Fibroblast of lung (primary cell): Measurements from ENCODE around the gene CDC14B.

ENCODE experiments used
- EZH2 ChIP-seq: IDR thresholded peaks from 2 replicates; pipeline ENCODE4 v1.5.1; 2012; ENCODE audit warnings: low read length, control low read depth, mild to moderate bottlenecking; ENCODE audit errors: missing control alignments
- TF ChIP-seq, protein P1 (sequence below), 2 donors: IDR thresholded peaks in 1 of 2; conservative IDR thresholded peaks in 1 of 2; 1 replicate in 1 of 2; 2 replicates in 1 of 2; pipeline ENCODE4 v1.5.1; 2011 to 2012; ENCODE audit warnings: low read length in 2 of 2, control low read depth in 1 of 2, inconsistent platforms in 1 of 2, low read depth in 1 of 2, mild to moderate bottlenecking in 1 of 2

DNA sequence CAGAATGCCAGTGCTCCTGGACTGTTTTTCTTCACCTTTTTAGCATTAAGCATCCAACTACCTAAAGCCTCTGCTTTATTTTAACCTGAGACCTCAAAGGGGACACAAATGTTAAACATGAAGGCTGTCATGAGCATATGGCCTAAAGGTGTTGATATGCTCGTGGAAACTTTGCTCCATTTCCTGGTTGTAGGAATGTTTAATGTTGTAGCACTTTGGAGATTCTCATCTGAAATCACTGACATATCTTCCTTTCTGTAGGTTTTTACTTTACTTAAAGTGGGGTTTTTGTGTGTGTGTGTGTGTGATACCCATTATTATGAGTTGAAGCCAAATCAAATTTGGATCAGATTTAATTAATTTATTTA lies 132.6 kb downstream of the CDC14B start:
- TF ChIP-seq, protein P1, sequence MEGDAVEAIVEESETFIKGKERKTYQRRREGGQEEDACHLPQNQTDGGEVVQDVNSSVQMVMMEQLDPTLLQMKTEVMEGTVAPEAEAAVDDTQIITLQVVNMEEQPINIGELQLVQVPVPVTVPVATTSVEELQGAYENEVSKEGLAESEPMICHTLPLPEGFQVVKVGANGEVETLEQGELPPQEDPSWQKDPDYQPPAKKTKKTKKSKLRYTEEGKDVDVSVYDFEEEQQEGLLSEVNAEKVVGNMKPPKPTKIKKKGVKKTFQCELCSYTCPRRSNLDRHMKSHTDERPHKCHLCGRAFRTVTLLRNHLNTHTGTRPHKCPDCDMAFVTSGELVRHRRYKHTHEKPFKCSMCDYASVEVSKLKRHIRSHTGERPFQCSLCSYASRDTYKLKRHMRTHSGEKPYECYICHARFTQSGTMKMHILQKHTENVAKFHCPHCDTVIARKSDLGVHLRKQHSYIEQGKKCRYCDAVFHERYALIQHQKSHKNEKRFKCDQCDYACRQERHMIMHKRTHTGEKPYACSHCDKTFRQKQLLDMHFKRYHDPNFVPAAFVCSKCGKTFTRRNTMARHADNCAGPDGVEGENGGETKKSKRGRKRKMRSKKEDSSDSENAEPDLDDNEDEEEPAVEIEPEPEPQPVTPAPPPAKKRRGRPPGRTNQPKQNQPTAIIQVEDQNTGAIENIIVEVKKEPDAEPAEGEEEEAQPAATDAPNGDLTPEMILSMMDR (conservative IDR thresholded peaks at IDR 0.05 in 1 of 2, IDR thresholded peaks at IDR 0.05 in 1 of 2; ENCODE audit: low read depth in 1 of 2, low read length in 2 of 2) = no peak
- no peak for TF ChIP-seq EZH2
